Adipocyte (in vitro differentiated cells): ENCODE data around the gene PICK1.
"Not testable (repeated sequence)": the region's sequence is repeated elsewhere in the genome, so short reads cannot be mapped to it uniquely, and the experiment has no call there.

Experiments used
- DNase-seq: peaks from one replicate; pipeline ENCODE4 v3.0.0-alpha.2; 2015; ENCODE audit warnings: low read depth
- H3K27me3 ChIP-seq: replicated peaks from 2 replicates; pipeline ENCODE4 v1.7.0; 2013; ENCODE audit warnings: mild to moderate bottlenecking, low read length, moderate library complexity; ENCODE audit not compliant: control insufficient read depth, insufficient read depth
- H3K36me3 ChIP-seq: 2 replicates; pipeline ENCODE4 v1.7.0; 2013; ENCODE audit warnings: low read length, mild to moderate bottlenecking, moderate library complexity; ENCODE audit not compliant: control insufficient read depth, insufficient read depth, severe bottlenecking
- H3K4me1 ChIP-seq: 2 replicates; pipeline ENCODE4 v1.7.0; 2013; ENCODE audit warnings: mild to moderate bottlenecking, low read length, moderate library complexity; ENCODE audit not compliant: control insufficient read depth, insufficient read depth
- H3K4me3 ChIP-seq: 2 replicates; pipeline ENCODE4 v1.7.0; 2013; ENCODE audit warnings: mild to moderate bottlenecking, low read length, moderate library complexity
- H3K9ac ChIP-seq: 2 replicates; pipeline ENCODE4 v1.7.0; 2013; ENCODE audit warnings: mild to moderate bottlenecking, low read length, moderate library complexity
- H3K9me3 ChIP-seq: 2 replicates; pipeline ENCODE4 v1.7.0; 2013; ENCODE audit warnings: mild to moderate bottlenecking, low read length, moderate library complexity; ENCODE audit not compliant: control insufficient read depth

Gene PICK1

DNA sequence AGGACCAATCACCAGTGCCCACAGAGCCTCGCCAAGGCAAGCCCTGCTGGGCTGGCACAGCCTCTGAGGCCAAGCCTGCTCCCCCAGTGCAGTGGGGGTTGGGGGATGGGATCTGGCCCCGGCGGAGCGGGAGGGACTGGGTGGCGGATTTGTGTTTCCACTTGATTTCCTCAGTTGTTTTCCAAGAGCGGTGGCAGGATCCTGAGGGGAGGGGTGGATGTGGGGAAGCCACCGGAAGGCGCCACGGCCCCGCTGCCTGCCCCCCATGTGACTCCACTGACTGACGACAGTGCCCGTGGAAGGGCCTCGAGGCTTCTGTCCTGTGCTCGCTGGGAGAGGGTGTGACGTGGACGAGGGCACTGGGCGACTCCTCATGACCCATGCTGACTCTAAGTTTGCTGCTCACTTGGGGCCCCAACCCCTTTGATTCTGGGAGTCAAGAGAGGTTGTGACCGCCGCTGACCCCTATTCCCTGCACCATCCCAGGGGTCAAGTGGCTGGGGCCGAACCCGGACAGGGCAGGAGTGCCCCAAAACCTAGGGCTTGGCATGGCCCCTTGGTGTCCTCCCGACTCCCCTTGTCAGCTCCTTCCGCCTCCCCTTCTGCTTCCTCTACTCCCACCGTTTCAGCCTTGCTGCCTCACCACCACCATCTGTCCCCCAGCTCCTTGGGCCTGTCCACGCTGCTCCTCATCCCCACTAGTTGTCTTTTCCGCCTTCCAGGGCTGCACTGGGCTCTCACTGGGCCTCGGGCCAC lies 23.5 kb upstream of the PICK1 start:
- Histone ChIP-seq H3K9ac (no peak overlapping the region), H3K27me3 (no peaks in the 10 kb centered on the region), H3K4me1 (peaks cover 29% of the 10 kb centered on the region), H3K9me3 (no peaks in the 10 kb centered on the region), H3K4me3 (no peak overlapping the region), H3K36me3 (no peaks in the 10 kb centered on the region)
- DNase-seq, result no peak

DNA sequence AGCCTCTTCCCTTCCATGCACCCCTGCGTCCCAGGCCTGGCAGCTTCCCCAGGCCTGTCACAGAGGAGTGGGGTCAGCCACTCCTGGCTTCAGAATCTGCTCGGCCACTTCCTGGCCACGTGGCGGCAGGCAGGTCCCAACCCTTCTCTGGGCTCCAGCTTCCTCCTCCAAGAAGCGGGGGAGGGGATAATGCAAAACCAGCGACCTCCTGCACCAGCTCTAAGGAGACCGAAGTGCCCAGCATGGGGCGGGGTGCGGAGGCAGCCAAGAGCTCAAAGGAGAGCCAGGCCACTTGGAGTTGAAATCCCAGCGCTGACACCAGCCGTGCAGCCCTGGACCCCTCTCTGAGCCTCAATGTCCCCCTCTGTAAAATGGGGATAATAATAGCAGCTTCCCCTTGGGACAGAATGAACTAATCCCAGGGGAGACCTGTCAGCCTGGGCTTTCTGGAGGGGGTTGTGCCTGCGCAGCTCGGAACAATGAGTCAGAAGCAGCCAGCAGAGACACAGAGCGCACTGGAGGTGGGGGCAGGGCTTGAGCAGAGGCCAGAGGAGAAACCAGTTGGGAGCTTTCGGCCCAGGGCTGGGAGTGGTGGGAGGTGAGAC lies 22.8 kb upstream of the PICK1 start:
- peak; percentile 64 for DNase-seq
- no peaks in the 10 kb centered on the region for H3K36me3 ChIP-seq
- H3K4me3 ChIP-seq, result no peak overlapping the region
- no peaks in the 10 kb centered on the region for H3K9me3 ChIP-seq
- no peaks in the 10 kb centered on the region for H3K27me3 ChIP-seq
- H3K4me1 ChIP-seq, result peaks cover 35% of the 10 kb centered on the region
- H3K9ac ChIP-seq, result peak overlapping the region; percentile 13

DNA sequence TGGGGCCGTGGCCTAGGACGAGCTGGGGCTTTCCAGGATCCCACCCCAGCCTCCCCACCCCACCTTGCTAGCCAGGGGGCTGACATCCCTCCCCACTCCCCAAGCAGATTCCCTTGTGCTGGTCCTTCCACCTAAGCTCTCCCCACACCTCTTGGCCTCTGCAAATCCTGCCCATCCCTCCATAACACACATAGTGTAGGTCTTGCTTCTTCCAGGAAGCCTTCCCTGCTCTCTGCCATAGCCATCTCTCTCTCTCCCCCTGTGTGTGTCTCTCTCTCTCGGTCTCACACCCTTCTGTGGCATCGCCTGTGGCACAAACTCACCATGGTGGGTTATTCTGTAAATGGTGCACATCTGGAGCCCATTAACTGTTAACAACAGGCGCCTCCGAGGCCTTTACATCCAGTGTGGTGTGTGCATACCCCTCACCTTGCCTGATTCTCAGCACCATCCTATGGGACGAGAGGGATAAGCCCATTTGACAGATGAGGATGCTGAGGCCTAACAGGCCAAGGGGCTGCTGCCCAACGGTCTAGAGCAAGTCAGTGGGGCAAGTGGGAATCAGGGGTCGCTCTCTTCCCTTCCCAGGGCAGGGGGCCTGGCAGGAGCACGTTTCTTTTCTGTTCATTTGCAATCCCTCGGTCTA lies 22.2 kb upstream of the PICK1 start:
- Histone ChIP-seq H3K36me3 (no peaks in the 10 kb centered on the region), H3K4me1 (peaks cover 36% of the 10 kb centered on the region), H3K9me3 (no peaks in the 10 kb centered on the region), H3K27me3 (no peaks in the 10 kb centered on the region), H3K4me3 (no peak overlapping the region), H3K9ac (no peak overlapping the region)
- DNase-seq, result no peak

DNA sequence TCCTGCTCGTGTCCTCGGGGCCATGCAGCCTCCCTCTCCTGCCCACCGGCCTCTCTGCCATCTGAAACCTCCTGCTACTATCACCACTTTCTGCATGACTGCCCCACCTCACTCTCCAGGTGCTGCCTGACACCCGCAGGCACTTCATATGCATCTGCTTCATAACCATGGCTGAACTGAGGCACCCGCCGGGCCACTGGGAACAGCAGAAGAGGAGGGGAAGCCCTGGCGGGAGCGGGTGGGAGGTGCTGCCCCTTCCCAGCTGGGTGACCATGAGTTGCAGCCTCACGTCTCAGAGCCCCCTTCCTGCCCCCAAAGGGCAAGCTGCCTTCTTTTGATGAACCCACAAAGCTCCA lies 21.7 kb upstream of the PICK1 start:
- DNase-seq, result no peak
- H3K36me3 ChIP-seq, result no peaks in the 10 kb centered on the region
- H3K9me3 ChIP-seq, result no peaks in the 10 kb centered on the region
- H3K27me3 ChIP-seq, result no peaks in the 10 kb centered on the region
- H3K4me1 ChIP-seq, result peaks cover 31% of the 10 kb centered on the region
- no peak overlapping the region for H3K4me3 ChIP-seq
- H3K9ac ChIP-seq, result no peak overlapping the region

DNA sequence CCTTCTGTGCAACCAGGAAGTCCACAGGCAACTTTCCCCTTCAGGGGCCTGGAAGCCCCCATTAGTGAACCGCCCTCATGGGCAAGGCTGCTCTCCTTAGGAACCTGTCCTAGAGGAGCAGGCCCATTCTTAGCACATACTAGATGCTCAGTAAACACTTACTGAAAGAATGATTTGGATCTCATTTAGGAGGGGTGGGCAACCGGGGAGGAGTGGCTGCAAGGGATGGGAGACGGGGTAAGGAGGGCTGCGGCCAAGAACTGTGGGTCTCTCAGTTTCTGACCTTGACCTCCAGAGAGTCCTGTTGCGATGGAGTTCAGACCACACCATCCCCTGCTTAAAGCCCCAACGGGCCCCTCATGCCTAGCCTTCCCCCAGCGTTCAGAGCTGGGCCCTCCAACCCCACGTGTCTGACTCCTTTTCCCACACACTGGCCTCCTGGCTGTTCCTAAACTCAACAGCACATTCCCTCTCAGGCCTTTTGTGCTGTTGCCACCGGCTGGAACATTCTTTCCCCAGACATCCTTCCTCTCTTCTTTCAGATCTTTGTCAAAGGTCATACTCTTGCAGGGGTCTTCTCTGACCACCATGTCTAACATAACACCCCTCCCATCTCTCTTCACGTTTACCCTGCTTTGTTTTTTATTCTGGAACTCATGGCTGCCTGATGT lies 20.7 kb upstream of the PICK1 start:
- H3K9me3 ChIP-seq, result no peaks in the 10 kb centered on the region
- no peaks in the 10 kb centered on the region for H3K27me3 ChIP-seq
- H3K36me3 ChIP-seq, result no peaks in the 10 kb centered on the region
- no peak overlapping the region for H3K9ac ChIP-seq
- DNase-seq, result no peak
- no peak overlapping the region for H3K4me3 ChIP-seq
- peaks cover 33% of the 10 kb centered on the region for H3K4me1 ChIP-seq

DNA sequence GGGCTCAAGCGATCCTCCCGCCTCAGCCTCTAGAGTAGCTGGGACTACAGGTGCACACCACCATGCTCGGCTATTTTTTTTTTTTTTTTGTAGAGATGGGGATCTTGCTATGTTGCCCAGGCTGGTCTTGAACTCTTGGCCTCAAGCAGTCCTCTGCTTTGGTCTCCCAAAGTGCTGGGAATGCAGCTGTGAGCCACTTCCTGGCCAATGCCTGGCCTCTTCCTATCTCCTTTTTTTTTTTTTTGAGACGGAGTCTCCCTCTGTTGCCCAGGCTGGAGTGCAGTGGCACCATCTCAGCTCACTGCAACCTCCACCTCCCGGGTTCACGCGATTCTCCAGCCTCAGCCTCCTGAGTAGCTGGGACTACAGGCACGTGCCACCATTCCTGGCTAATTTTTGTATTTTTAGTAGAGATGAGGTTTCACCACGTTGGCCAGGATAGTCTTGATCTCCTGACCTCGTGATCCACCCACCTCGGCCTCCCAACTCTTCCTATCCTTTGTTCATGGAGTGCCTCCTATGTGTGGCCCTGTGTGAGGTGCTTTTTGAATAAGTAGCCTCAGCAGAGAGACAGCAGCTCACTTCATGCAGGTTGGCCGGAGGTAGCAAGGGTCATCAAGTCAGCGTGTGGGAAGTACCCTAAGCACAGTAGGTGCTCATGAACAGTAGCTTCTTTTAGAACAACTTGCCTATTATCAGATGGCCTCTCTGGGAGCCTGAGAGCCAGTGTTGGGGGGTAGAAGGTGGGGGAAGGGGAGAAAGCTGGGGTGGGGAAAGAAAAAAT lies 19.6 kb upstream of the PICK1 start:
- not testable (repeated sequence) for H3K9ac ChIP-seq, H3K4me3 ChIP-seq, H3K27me3 ChIP-seq, H3K36me3 ChIP-seq, DNase-seq, H3K9me3 ChIP-seq
- peaks cover 34% of the 10 kb centered on the region for H3K4me1 ChIP-seq

DNA sequence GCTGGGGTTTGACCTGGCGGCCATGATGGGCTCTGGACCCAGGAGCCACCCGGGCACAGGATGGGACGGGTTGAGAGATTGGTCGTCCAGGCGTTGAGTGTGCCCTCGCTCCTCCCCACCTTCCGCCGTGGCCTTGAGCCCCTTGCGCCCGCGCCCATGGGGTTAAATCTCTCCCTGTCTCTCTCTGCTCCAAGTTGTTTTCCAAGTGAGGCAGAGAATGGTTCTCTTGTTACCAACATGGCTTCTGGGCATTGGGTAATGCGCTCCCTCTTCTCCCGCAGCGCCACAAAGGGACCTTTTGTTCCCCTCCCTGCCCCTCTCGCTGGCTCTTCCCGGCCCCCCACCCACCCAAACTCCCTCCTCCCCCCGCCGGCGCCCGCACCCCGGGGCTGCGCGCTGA lies 18.8 kb upstream of the PICK1 start:
- H3K27me3 ChIP-seq, result no peaks in the 10 kb centered on the region
- H3K9ac ChIP-seq, result no peak overlapping the region
- H3K4me1 ChIP-seq, result peaks cover 34% of the 10 kb centered on the region
- H3K4me3 ChIP-seq, result no peak overlapping the region
- H3K36me3 ChIP-seq, result no peaks in the 10 kb centered on the region
- no peak for DNase-seq
- no peaks in the 10 kb centered on the region for H3K9me3 ChIP-seq

DNA sequence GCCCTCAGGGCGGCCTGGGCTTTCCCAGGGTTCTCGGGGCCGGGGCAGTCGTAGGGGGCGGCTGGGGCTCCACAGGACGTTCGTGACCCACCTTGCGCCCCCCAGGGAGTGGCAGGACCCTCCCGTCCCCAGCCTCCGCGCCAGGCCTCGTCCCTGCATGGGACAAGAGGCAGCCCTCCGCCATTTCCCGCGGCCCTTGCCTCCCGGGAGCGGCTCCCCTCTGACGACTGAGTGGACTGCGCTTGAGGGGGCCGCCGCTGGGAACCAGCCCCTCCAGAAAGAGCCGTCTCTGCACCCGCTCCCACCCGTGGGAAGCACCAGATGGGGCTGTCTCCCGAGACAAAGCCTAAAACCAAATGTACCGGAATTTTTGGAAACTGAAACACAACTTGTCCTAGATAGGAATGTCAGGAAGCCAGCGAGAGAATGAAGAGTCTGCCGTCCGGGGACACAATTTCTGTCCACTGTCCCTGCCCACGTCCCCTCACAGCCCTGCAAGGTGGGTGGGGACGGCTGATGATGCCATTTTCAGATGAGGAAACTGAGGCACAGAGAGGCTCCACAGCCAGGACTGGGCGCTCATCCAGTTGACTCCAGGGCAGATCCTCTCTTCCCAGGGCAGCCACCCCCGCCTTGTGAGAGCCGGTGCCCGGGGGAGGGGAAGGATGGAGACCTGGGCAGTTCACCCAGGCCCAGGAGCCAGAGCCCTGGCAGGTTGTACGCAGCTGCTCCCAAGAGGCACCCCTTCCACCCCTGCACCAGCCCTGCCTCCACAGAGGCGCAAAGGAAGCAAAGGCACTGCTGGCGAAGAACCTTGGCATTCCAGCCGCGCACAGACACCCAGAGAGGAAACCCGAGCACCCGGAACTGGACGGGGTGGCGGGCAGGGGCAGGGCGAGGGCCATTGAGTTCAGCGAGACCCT lies 18.1 kb upstream of the PICK1 start:
- Histone ChIP-seq H3K4me3 (no peak overlapping the region), H3K27me3 (no peaks in the 10 kb centered on the region), H3K9ac (no peak overlapping the region), H3K36me3 (no peaks in the 10 kb centered on the region), H3K4me1 (peaks cover 28% of the 10 kb centered on the region), H3K9me3 (no peaks in the 10 kb centered on the region)
- no peak for DNase-seq

DNA sequence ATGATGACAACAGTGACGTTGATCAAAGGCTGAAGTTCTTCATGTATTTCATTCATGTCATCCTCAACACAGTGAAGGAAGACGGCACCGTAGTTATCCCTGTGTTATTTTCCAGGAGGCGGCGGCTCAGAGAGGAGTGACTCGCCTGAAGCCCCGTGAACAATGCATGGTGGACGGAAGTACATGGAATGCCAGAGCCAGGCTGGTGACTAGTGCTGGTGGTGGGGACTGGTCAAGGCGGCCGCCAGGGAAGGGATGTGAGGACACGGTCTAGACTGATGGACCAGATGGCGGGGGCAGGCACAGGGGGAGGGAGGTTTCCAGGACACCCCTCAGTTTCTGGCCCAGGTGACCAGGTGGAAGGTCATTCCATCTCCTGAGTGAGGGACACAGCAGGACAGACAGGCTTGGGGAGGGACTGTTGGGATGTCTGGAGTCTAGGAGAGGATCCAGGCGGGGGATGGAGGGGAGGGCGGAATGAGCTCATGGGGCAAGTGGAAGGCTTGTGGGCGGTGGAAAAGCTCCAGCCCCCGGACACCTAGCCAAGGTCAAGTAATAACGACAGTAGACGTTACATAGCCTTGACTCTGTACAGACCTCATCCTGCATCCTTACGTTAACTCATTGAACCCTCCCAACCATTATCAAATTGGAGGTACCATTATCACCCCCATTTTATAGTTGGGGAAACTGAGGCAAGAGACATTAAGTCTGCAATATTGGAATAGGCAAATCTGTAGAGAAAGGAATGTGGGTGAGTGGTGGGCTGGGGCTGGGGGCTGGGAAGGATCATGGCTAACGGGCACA lies 16.0 kb upstream of the PICK1 start:
- Histone ChIP-seq H3K27me3 (no peaks in the 10 kb centered on the region), H3K9ac (no peak overlapping the region), H3K9me3 (no peaks in the 10 kb centered on the region), H3K4me1 (peaks cover 19% of the 10 kb centered on the region), H3K4me3 (no peak overlapping the region), H3K36me3 (no peaks in the 10 kb centered on the region)
- DNase-seq, result no peak
